GM12801 (cell line): ENCODE results near the gene NACC2.

ENCODE experiments used
- CTCF ChIP-seq: IDR thresholded peaks from one replicate; pipeline ENCODE4 v1.5.1; 2011; ENCODE audit warnings: control low read depth; ENCODE audit not compliant: insufficient read length; ENCODE audit errors: extremely low read depth

Gene NACC2

GRCh38 chr9:135961811-135962695, 133.0 kb downstream of the NACC2 start:
- TF ChIP-seq CTCF = no peak

DNA sequence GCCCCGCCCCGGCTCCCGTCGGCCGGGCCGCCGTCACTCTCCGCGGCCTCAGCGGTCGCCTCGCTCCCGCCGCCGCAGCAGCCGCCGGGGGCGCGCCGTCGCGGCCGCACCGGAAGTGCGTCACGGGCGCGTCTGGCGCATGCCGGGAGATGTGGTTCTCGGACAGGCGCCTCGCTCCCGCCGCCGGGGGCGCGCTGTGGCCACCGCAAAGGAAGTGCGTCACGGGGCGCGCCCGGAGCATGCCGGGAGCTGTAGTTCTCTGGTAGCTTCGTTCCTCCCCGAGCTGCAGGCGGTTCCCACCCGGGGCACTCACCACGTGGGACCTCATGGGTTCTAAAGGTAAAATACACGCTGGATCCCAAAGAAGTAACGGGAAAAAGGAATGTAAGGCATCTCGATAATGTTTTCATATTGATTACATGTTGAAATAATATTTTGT, 133.8 kb downstream of the NACC2 start, which contains the start of gene UBAC1:
Gene UBAC1, minus strand, starts transcription at position 97 of the 439 bp plus-strand sequence. CDS start 211 bp downstream, outside the sequence.
- no peak for TF ChIP-seq CTCF

- TF ChIP-seq CTCF = no peak
Measured at GRCh38 chr9:135960411-135961276, 134.4 kb downstream of the NACC2 start.

- no peak for TF ChIP-seq CTCF
Measured at GRCh38 chr9:135959814-135960213, 135.3 kb downstream of the NACC2 start.

GRCh38 chr9:135958485-135958884, 136.6 kb downstream of the NACC2 start:
- no peak for TF ChIP-seq CTCF

DNA sequence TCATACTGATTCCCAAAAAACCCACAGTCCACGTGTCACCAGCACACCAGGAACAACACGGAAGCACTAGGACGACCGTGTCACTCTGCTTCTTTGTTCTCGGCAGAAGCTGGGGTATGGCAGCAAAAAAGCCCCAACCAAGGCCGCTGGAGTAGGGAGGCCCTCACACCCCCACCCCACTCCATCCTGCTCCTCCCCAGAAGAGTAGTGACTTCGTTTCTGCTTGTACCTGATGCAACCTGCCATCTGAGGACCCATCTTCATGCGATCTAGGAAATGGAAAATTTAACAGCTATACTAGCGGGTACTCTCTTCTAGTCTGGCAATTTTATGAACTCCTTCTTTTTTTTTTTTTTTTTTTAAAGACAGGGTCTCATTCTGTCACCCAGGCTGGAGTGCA, 137.7 kb downstream of the NACC2 start:
- no peak for TF ChIP-seq CTCF

DNA sequence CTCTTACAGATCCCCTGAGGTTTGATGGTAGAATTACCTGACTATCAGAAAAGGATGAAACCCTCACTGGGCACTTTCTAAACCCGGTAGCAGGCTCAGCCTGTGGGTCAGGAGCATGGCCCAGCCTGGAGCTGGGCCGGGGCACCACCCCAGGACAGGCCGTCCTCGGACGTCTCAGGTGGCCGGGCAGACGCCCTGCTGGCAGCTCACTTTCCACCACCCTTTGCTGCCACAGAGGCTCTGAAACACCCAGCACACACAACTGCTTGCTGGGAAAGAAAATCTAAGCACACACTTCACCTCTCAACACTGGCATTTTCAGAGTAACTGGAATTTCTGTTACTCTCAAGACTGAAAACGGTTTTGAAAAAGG, 138.3 kb downstream of the NACC2 start:
- no peak for TF ChIP-seq CTCF
